MCF 10A (cell line): ENCODE data around the gene SLC47A2. TPM values are rescaled to one million over a fixed set of nuclear protein-coding genes. Genes with fewer than 3 reads are reported as not detected.

Experiments used
- BruUV-seq: library from RNA; stranded (reverse); fragments of 400-500 nt; replicated peaks from 2 replicates; lab custom pipeline; 2021; lab: Mats Ljungman, UMichigan
- CTCF ChIA-PET: fragments of 300-600 bp; sonication (Branson Sonifier 250); formaldehyde crosslinking; extraction: SDS; loops from one replicate; lab custom pipeline; 2021; ENCODE audit warnings: antibody characterized with exemption, inconsistent platforms; lab: Yijun Ruan, JAX
- POLR2A ChIA-PET: fragments of 300-600, 350-650 bp; sonication (Branson Sonifier 250); formaldehyde crosslinking; extraction: SDS; loops from one replicate; lab custom pipeline; 2020; ENCODE audit warnings: antibody characterized with exemption, inconsistent platforms; lab: Yijun Ruan, JAX
- DNase-seq: peaks from one replicate; pipeline ENCODE4 v3.0.0-alpha.2; 2018; ENCODE audit not compliant: unreplicated experiment
- H3K27ac Mint-ChIP-seq: one replicate; pipeline ENCODE4 v1.8.0; 2022; ENCODE audit warnings: mild to moderate bottlenecking, low read depth, mixed read lengths; ENCODE audit not compliant: unreplicated experiment
- H3K27me3 Mint-ChIP-seq: one replicate; pipeline ENCODE4 v1.8.0; 2022; ENCODE audit warnings: mixed read lengths; ENCODE audit not compliant: insufficient read depth, unreplicated experiment
- H3K36me3 Mint-ChIP-seq: one replicate; pipeline ENCODE4 v1.8.0; 2022; ENCODE audit warnings: mild to moderate bottlenecking, moderate library complexity, mixed read lengths; ENCODE audit not compliant: insufficient read depth, unreplicated experiment
- H3K4me1 Mint-ChIP-seq: one replicate; pipeline ENCODE4 v1.8.0; 2022; ENCODE audit warnings: mixed read lengths; ENCODE audit not compliant: insufficient read depth, unreplicated experiment
- H3K4me3 Mint-ChIP-seq: one replicate; pipeline ENCODE4 v1.8.0; 2022; ENCODE audit warnings: mild to moderate bottlenecking, moderate library complexity, mixed read lengths; ENCODE audit not compliant: unreplicated experiment
- H3K9me3 Mint-ChIP-seq: one replicate; pipeline ENCODE4 v1.8.0; 2022; ENCODE audit warnings: mixed read lengths; ENCODE audit not compliant: unreplicated experiment
- intact Hi-C: fragments of 100-400 bp; cut with micrococcal nuclease; formaldehyde crosslinking; loops from 2 replicates; pipeline ENCODE4 v1.14.1; 2022
- total RNA-seq: library from RNA; stranded (reverse); gene quantifications from 2 replicates; pipeline ENCODE4 v1.2.3, GENCODE V29; 2022
- TF ChIP-seq, protein P1 (sequence below): fragments of 200-600 bp; IDR thresholded peaks from one replicate; pipeline ENCODE4 v1.8.0; 2022; ENCODE audit warnings: antibody characterized with exemption, mild to moderate bottlenecking; ENCODE audit not compliant: unreplicated experiment

SLC47A2 gene
- total RNA-seq, 1 experiment from 2014 or later, result 0.54 TPM

GRCh38 chr17:19651451-19652238, 64.7 kb downstream of the SLC47A2 start:
- intact Hi-C loops, result no loop called here
- CTCF ChIA-PET, result interaction anchor here (0.6 to 2.6 kb wide), 13 partner anchors 10 to 168 kb away, joined by 3 to 14 read pairs (median 5); no protein-coding TSS in a partner anchor
- TF ChIP-seq, protein P1, sequence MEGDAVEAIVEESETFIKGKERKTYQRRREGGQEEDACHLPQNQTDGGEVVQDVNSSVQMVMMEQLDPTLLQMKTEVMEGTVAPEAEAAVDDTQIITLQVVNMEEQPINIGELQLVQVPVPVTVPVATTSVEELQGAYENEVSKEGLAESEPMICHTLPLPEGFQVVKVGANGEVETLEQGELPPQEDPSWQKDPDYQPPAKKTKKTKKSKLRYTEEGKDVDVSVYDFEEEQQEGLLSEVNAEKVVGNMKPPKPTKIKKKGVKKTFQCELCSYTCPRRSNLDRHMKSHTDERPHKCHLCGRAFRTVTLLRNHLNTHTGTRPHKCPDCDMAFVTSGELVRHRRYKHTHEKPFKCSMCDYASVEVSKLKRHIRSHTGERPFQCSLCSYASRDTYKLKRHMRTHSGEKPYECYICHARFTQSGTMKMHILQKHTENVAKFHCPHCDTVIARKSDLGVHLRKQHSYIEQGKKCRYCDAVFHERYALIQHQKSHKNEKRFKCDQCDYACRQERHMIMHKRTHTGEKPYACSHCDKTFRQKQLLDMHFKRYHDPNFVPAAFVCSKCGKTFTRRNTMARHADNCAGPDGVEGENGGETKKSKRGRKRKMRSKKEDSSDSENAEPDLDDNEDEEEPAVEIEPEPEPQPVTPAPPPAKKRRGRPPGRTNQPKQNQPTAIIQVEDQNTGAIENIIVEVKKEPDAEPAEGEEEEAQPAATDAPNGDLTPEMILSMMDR, result no peak
- Mint-ChIP-seq H3K36me3 (peaks cover 49% of the 10 kb centered on the region), H3K4me1 (peaks cover 37% of the 10 kb centered on the region), H3K27ac (peak overlapping the region; percentile 97), H3K4me3 (peak overlapping the region; percentile 97), H3K9me3 (no peaks in the 10 kb centered on the region), H3K27me3 (no peaks in the 10 kb centered on the region)
- DNase-seq, result peak; percentile 45
- POLR2A ChIA-PET, result interaction anchor here (0.6 to 12.2 kb wide), 14 partner anchors 9 to 296 kb away, joined by 3 to 340 read pairs (median 4); partner anchors contain the start of genes ALDH3A1 and B9D1
- BruUV-seq, result no TSS peak

DNA sequence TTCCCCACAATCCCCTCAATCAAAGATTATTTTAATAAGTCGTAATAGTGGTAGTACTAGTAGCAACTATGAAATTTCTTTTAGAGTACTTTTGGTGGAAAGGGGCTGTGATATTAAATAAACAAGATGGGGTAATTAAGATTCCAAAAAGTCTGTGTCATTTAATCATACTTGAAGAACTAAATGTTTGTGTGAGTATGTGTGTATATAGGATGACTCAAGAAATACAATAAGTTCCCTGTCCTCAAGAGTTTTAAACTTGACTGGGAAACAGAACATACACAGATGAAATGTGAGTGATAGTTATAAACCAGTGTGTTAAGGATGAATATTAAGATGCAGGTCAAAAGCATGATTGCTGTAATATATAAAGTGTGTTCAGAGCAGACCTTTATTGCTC, 65.6 kb downstream of the SLC47A2 start:
- Mint-ChIP-seq H3K27me3 (no peaks in the 10 kb centered on the region), H3K36me3 (peaks cover 41% of the 10 kb centered on the region), H3K9me3 (no peaks in the 10 kb centered on the region), H3K4me3 (peak overlapping the region; percentile 97), H3K4me1 (peaks cover 45% of the 10 kb centered on the region), H3K27ac (peak overlapping the region; percentile 97)
- DNase-seq, result peak; percentile 20
- TF ChIP-seq, protein P1, result no peak
- CTCF ChIA-PET, result interaction anchor here (0.6 to 3.9 kb wide), 2 partner anchors 102 to 110 kb away, joined by 3 to 22 read pairs; no protein-coding TSS in a partner anchor
- no TSS peak for BruUV-seq
- intact Hi-C loops, result no loop called here
- POLR2A ChIA-PET, result interaction anchor here (1.4 to 12.2 kb wide), 4 partner anchors 10 to 138 kb away, joined by 3 to 340 read pairs (median 96); no protein-coding TSS in a partner anchor

DNA sequence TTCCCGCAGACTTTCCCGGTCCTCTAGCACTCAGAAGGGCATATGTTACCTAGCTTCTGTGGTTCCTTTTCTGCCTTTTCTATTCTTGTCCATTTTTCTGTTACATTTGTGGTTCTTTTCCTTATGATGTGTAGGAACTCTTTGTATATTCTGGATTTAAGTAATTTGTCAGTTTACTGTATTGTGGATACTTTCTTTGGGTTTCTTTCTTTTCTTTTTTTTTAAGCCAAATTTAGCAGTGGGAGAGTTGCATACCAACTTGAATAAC, 67.2 kb downstream of the SLC47A2 start:
- peak overlapping the region; percentile 97 for H3K27ac Mint-ChIP-seq
- H3K27me3 Mint-ChIP-seq, result no peaks in the 10 kb centered on the region
- TF ChIP-seq, protein P1, result no peak
- H3K36me3 Mint-ChIP-seq, result peaks cover 24% of the 10 kb centered on the region
- peaks cover 57% of the 10 kb centered on the region for H3K4me1 Mint-ChIP-seq
- DNase-seq, result no peak
- CTCF ChIA-PET, result interaction anchor here (0.6 to 3.9 kb wide), 11 partner anchors 38 to 136 kb away, joined by 3 to 22 read pairs (median 6); no protein-coding TSS in a partner anchor
- no peaks in the 10 kb centered on the region for H3K9me3 Mint-ChIP-seq
- H3K4me3 Mint-ChIP-seq, result peak overlapping the region; percentile 97
- POLR2A ChIA-PET, result interaction anchor here (0.6 to 12.2 kb wide), 29 partner anchors 8 to 1637 kb away, joined by 3 to 340 read pairs (median 7); partner anchors contain the start of genes ALDH3A1, B9D1 and MAPK7
- intact Hi-C loops, result loop anchor here (1.0 to 5.0 kb wide), 3 partner anchors 78 to 287 kb away; partner anchors contain the start of gene B9D1
- BruUV-seq, result no TSS peak
